Mononuclear cell (primary cell): ENCODE results near the gene COPS8. TPM values are rescaled to one million over a fixed set of nuclear protein-coding genes. Genes with fewer than 3 reads are reported as not detected.

Experiments used
- H3K27me3 ChIP-seq: 2 replicates; pipeline ENCODE4 v1.6.0; 2011; ENCODE audit warnings: low read length, control low read depth; ENCODE audit not compliant: insufficient read depth
- H3K4me1 ChIP-seq: 2 replicates; pipeline ENCODE4 v1.5.1; 2011; ENCODE audit warnings: mild to moderate bottlenecking, low read length, control low read depth; ENCODE audit not compliant: insufficient read depth
- H3K4me3 ChIP-seq: 2 replicates; pipeline ENCODE4 v1.5.1; 2011; ENCODE audit warnings: mild to moderate bottlenecking, low read length, moderate library complexity
- H3K9me3 ChIP-seq: 2 replicates; pipeline ENCODE4 v1.5.1; 2011; ENCODE audit warnings: low read depth, mild to moderate bottlenecking, control low read depth, low read length
- total RNA-seq: library from RNA; depleted of rRNA; stranded (reverse); fragments of >200 nt; gene quantifications from one replicate; pipeline ENCODE4 v1.2.3, GENCODE V29; 2012

Gene COPS8
- total RNA-seq, result 49.7 TPM

- Histone ChIP-seq H3K27me3 (no peaks in the 10 kb centered on the region), H3K4me1 (peaks cover 16% of the 10 kb centered on the region), H3K9me3 (no peaks in the 10 kb centered on the region), H3K4me3 (peak within 1 kb of the TSS; percentile 66)
These were observed at the start of gene COPS8 for GRCh38 chr2:237085248-237086221. Gene COPS8 (plus strand): TSS chr2:237085889. CDS start chr2:237085965, 76 bp downstream.

- no peaks in the 10 kb centered on the region for H3K9me3 ChIP-seq
- H3K4me1 ChIP-seq, result no peaks in the 10 kb centered on the region
- no peak overlapping the region for H3K4me3 ChIP-seq
- no peaks in the 10 kb centered on the region for H3K27me3 ChIP-seq
These were observed 46.2 kb upstream of the COPS8 start for GRCh38 chr2:237039301-237040031.

- no peaks in the 10 kb centered on the region for H3K27me3 ChIP-seq
- H3K4me1 ChIP-seq, result no peaks in the 10 kb centered on the region
- no peaks in the 10 kb centered on the region for H3K9me3 ChIP-seq
- no peak overlapping the region for H3K4me3 ChIP-seq
These were observed 44.5 kb upstream of the COPS8 start for GRCh38 chr2:237041231-237041630.

DNA sequence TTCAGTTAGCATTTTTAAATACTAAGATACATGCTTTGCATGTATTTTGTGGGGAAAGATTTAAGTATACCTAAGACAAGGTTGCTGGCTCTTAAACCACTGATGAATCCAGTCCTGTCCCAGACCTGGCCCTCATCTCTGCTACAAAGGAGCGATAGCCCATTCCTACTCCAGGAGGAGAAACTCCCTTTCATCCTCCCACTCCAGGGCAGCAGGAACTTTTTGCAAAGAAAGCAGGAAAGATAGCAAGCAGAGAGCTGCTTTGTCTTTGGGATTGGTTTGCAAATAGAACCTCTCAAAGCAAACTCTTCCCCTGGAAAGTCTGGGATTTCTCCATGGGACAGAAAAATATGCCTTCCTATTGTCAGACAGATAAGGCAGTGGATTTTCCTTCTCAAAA is 43.6 kb upstream of the COPS8 start:
- Histone ChIP-seq H3K9me3 (no peaks in the 10 kb centered on the region), H3K4me3 (no peak overlapping the region), H3K27me3 (no peaks in the 10 kb centered on the region), H3K4me1 (no peaks in the 10 kb centered on the region)

DNA sequence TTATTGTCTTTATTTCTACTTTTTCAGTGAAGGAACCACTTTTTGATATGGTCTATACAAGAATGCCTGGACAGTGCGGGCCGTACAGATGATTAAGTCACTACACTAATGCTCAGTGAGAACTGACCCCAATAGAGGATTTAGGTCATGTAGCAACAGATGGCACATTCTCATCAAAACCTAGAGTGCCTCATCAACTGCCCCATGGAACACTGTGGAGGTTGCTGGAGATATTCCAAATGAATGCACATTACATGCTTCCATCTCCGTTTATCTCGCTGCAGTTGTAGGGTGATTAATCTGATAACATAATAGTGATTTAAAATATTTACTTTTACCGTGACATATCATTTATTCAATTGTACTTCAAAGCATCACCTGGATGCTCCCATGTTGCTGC is 41.8 kb upstream of the COPS8 start:
- H3K4me1 ChIP-seq, result no peaks in the 10 kb centered on the region
- H3K27me3 ChIP-seq, result no peaks in the 10 kb centered on the region
- H3K9me3 ChIP-seq, result peaks cover 8% of the 10 kb centered on the region
- no peak overlapping the region for H3K4me3 ChIP-seq

- Histone ChIP-seq H3K4me1 (no peaks in the 10 kb centered on the region), H3K4me3 (no peak overlapping the region), H3K9me3 (peaks cover 12% of the 10 kb centered on the region), H3K27me3 (no peaks in the 10 kb centered on the region)
These were observed 41.4 kb upstream of the COPS8 start for GRCh38 chr2:237044281-237044680.

DNA sequence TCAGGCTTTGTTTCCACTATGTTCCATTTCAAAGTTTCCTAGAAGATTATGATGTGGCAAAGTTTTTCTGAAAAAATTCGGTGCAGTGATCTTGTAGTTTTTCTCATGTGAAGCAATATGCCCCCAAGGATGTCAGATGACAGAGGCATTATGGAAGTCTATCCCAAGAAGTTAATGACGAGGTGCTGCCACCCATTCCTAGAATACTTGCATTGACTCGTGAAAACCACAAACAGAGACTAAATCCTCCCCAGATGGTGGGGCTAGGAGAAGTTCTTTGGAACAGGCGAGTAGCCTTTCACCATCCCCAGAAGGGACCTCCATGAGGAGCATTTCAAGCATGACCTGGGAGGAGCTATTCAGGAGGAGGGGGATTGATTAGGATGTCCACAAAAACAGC is 40.2 kb upstream of the COPS8 start:
- no peaks in the 10 kb centered on the region for H3K27me3 ChIP-seq
- no peaks in the 10 kb centered on the region for H3K4me1 ChIP-seq
- H3K4me3 ChIP-seq, result no peak overlapping the region
- peaks cover 12% of the 10 kb centered on the region for H3K9me3 ChIP-seq

- H3K4me1 ChIP-seq, result no peaks in the 10 kb centered on the region
- H3K4me3 ChIP-seq, result no peak overlapping the region
- no peaks in the 10 kb centered on the region for H3K27me3 ChIP-seq
- H3K9me3 ChIP-seq, result peaks cover 12% of the 10 kb centered on the region
These were observed 37.1 kb upstream of the COPS8 start for GRCh38 chr2:237048595-237048994.

GRCh38 chr2:237051861-237052260 is 33.8 kb upstream of the COPS8 start:
- Histone ChIP-seq H3K27me3 (no peaks in the 10 kb centered on the region), H3K9me3 (peaks cover 12% of the 10 kb centered on the region), H3K4me1 (no peaks in the 10 kb centered on the region), H3K4me3 (no peak overlapping the region)

- H3K27me3 ChIP-seq, result no peaks in the 10 kb centered on the region
- peaks cover 12% of the 10 kb centered on the region for H3K9me3 ChIP-seq
- H3K4me1 ChIP-seq, result no peaks in the 10 kb centered on the region
- H3K4me3 ChIP-seq, result no peak overlapping the region
These were observed 32.6 kb upstream of the COPS8 start for GRCh38 chr2:237053066-237053465.

DNA sequence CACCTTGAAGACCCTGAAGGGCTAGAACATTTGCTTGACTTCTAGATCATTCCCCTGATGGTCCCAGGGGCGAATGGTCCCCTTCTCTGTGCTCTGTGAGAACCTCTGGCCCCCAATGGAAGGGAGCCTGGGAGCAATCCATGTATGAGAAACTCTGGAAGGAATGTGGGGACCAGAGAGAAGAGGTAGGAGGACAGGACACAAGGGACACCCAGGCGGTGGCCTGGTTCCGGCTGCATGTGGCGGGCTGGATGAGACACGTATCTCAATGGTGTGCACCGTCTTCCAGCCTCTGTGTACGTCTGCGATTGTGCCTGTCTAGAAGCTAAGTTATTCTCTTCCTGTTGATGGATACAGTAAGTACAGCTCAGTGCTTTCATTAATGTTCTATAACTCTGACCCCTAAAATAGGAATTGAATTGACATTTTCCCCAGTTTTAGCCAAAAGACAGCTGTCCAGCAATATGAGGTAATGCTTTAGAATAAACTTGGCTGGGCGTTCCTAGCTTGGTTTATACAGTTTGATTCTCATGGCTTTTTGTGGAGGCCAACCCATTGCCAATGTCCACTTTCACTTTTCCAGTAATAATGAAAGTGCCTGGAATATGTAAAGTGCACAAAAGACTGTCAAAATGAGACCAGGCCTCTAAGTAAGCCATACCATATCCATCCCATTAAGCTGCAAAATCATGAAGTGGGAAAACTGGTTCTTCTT is 30.1 kb upstream of the COPS8 start:
- Histone ChIP-seq H3K4me3 (no peak overlapping the region), H3K4me1 (no peaks in the 10 kb centered on the region), H3K27me3 (no peaks in the 10 kb centered on the region), H3K9me3 (no peaks in the 10 kb centered on the region)

DNA sequence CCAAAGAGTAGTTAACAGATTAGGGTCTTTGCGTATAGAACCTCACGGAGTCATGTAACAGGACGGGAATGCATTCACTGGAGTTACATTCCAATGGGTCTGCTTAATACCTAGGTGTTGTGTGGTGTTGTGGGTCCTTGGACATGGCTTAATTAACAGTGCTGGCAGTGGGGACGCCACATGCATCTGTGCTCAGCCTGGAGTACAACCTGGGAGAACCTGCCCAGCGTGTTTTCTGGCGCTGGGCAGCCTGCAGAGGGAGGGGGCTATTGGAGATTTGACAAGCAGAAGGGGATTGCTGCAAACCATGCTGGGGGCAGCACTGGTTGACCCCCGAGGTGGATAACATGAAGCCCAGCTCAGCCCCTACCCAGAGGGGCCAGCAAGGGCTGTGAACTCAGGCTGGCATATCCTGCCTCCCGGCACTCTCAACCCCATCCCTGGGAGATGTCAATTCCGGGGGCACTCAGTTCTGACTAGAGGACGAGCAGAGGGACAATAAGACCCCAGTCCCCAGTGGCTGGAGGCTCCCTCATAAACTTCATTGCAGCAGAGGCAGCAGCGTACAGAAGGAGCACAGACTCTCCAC is 29.3 kb upstream of the COPS8 start:
- Histone ChIP-seq H3K27me3 (no peaks in the 10 kb centered on the region), H3K9me3 (no peaks in the 10 kb centered on the region), H3K4me1 (no peaks in the 10 kb centered on the region), H3K4me3 (no peak overlapping the region)

- H3K27me3 ChIP-seq, result no peaks in the 10 kb centered on the region
- H3K4me1 ChIP-seq, result no peaks in the 10 kb centered on the region
- H3K9me3 ChIP-seq, result no peaks in the 10 kb centered on the region
- no peak overlapping the region for H3K4me3 ChIP-seq
These were observed 28.6 kb upstream of the COPS8 start for GRCh38 chr2:237057107-237057506.

GRCh38 chr2:237057893-237058300 is 27.8 kb upstream of the COPS8 start:
- no peaks in the 10 kb centered on the region for H3K27me3 ChIP-seq
- no peaks in the 10 kb centered on the region for H3K4me1 ChIP-seq
- H3K4me3 ChIP-seq, result no peak overlapping the region
- H3K9me3 ChIP-seq, result no peaks in the 10 kb centered on the region

DNA sequence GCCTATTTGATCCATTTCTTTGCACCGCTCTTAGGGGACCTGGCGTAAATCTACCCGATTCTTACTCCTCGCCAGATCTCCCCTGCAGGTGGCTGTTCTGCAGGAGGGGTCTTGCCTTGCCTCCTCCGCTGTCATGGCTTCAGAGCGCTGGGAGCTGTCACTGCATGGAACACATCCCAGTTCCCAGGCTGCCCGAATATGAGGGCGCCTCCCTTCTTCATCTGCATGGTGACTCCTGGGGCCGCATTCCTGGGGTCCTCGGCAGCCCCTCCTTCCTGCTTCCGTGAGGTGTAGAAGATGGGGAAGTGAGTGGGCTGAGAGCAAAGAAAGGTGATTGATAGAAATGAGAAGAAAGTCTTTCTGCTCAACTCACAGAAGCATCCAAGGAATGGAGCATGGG is 27.3 kb upstream of the COPS8 start:
- Histone ChIP-seq H3K9me3 (no peaks in the 10 kb centered on the region), H3K4me1 (no peaks in the 10 kb centered on the region), H3K27me3 (no peaks in the 10 kb centered on the region), H3K4me3 (no peak overlapping the region)
